COR-L47 (cell line): ENCODE measurements around the gene LLGL2.
"Not testable (repeated sequence)": the region's sequence is repeated elsewhere in the genome, so short reads cannot be mapped to it uniquely, and the experiment has no call there.

Experiments used
- DNase-seq: peaks from one replicate; lab custom pipeline; 2025; lab: John Stamatoyannopoulos, UW

Gene LLGL2

GRCh38 chr17:75507733-75508719 lies 17.5 kb upstream of the LLGL2 start:
- no peak for DNase-seq

- peak; percentile 18 for DNase-seq
These were observed 16.6 kb upstream of the LLGL2 start for GRCh38 chr17:75508931-75509361.

- DNase-seq: no peak
These were observed 15.8 kb upstream of the LLGL2 start for GRCh38 chr17:75509528-75510258.

- no peak for DNase-seq
These were observed 14.3 kb upstream of the LLGL2 start for GRCh38 chr17:75511270-75511609.

- DNase-seq: no peak
These were observed 13.6 kb upstream of the LLGL2 start for GRCh38 chr17:75511610-75512575.

- no peak for DNase-seq
These were observed 12.4 kb upstream of the LLGL2 start for GRCh38 chr17:75512926-75513640.

- no peak for DNase-seq
These were observed 11.9 kb upstream of the LLGL2 start for GRCh38 chr17:75513641-75514000.

- DNase-seq: no peak
These were observed 11.1 kb upstream of the LLGL2 start for GRCh38 chr17:75514299-75514918.

- no peak for DNase-seq
These were observed 10.5 kb upstream of the LLGL2 start for GRCh38 chr17:75514919-75515495.

- DNase-seq: peak; percentile 87
These were observed 9.8 kb upstream of the LLGL2 start, which contains the start of gene CASKIN2 for GRCh38 chr17:75515496-75516254. TSS of gene CASKIN2 (minus strand) at chr17:75515537. CDS start at chr17:75513804, 1,733 bp downstream.

GRCh38 chr17:75516255-75516618 lies 9.3 kb upstream of the LLGL2 start, which contains the start of gene TSEN54:
TSS of gene TSEN54 (plus strand) at chr17:75516528. CDS start at chr17:75516561, 33 bp downstream.
- DNase-seq: peak; percentile 90

- no peak for DNase-seq
These were observed 8.7 kb upstream of the LLGL2 start for GRCh38 chr17:75516619-75517296.

GRCh38 chr17:75517297-75517865 lies 8.1 kb upstream of the LLGL2 start:
- no peak for DNase-seq

- DNase-seq: no peak
These were observed 7.3 kb upstream of the LLGL2 start for GRCh38 chr17:75518201-75518600.

GRCh38 chr17:75518983-75519537 lies 6.4 kb upstream of the LLGL2 start:
- DNase-seq: no peak

- not testable (repeated sequence) for DNase-seq
These were observed 5.1 kb upstream of the LLGL2 start for GRCh38 chr17:75520413-75520812.

GRCh38 chr17:75521290-75521689 lies 4.2 kb upstream of the LLGL2 start:
- DNase-seq: no peak
